ENCODE results near the gene POLR3A.
A peak's percentile ranks its signal among the peaks of the same experiment; 100 is the strongest.

POLR3A gene

GRCh38 chr10:77975086-77975666 lies 54.1 kb downstream of the POLR3A start:
- no peak for DNase-seq

GRCh38 chr10:77974396-77975074 lies 54.8 kb downstream of the POLR3A start:
- DNase-seq = no peak

- no peak for DNase-seq
Observed at GRCh38 chr10:77973276-77973675, 56.0 kb downstream of the POLR3A start.

GRCh38 chr10:77972148-77972547 lies 57.2 kb downstream of the POLR3A start:
- no peak for DNase-seq

GRCh38 chr10:77971804-77972144 lies 57.5 kb downstream of the POLR3A start:
- DNase-seq = no peak

- DNase-seq = peak; percentile 78
Observed at GRCh38 chr10:77970869-77971803, 58.2 kb downstream of the POLR3A start.

- DNase-seq = no peak
Observed at GRCh38 chr10:77969114-77969513, 60.2 kb downstream of the POLR3A start.

- peak; percentile 70 for DNase-seq
Observed at GRCh38 chr10:77967611-77968022, 61.7 kb downstream of the POLR3A start.

- no peak for DNase-seq
Observed at GRCh38 chr10:77965294-77965693, 64.0 kb downstream of the POLR3A start.

GRCh38 chr10:77964811-77965210 lies 64.5 kb downstream of the POLR3A start:
- no peak for DNase-seq

- DNase-seq = no peak
Observed at GRCh38 chr10:77963901-77964300, 65.4 kb downstream of the POLR3A start.

GRCh38 chr10:77962350-77963146 lies 66.8 kb downstream of the POLR3A start:
- DNase-seq = no peak

GRCh38 chr10:77961668-77962067 lies 67.6 kb downstream of the POLR3A start:
- DNase-seq = no peak

- DNase-seq = no peak
Observed at GRCh38 chr10:77960829-77961329, 68.4 kb downstream of the POLR3A start.

GRCh38 chr10:77959887-77960455 lies 69.3 kb downstream of the POLR3A start:
- DNase-seq = no peak

GRCh38 chr10:77959384-77959783 lies 69.9 kb downstream of the POLR3A start:
- DNase-seq = no peak

- no peak for DNase-seq
Observed at GRCh38 chr10:77955136-77955535, 74.2 kb downstream of the POLR3A start.

GRCh38 chr10:77949167-77949566 lies 80.1 kb downstream of the POLR3A start:
- peak; percentile 49 for DNase-seq

GRCh38 chr10:77946084-77946483 lies 83.2 kb downstream of the POLR3A start:
- no peak for DNase-seq

GRCh38 chr10:77944519-77944918 lies 84.8 kb downstream of the POLR3A start:
- no peak for DNase-seq

- peak; percentile 39 for DNase-seq
Observed at GRCh38 chr10:77943121-77943901, 86.0 kb downstream of the POLR3A start.

- DNase-seq = no peak
Observed at GRCh38 chr10:77941790-77942189, 87.5 kb downstream of the POLR3A start.

All from left hindlimb (tissue), 1 donor.